Cardiac septum (tissue), 1 donor: Measurements from ENCODE around the gene LMX1A. TPM values are rescaled to one million over a fixed set of nuclear protein-coding genes. Genes with fewer than 3 reads are reported as not detected.

ENCODE experiments used
- DNase-seq: peaks from one replicate; pipeline ENCODE4 v3.0.0-alpha.2; 2020; ENCODE audit warnings: low spot score
- intact Hi-C: fragments of 100-400 bp; cut with DNase I; formaldehyde crosslinking; loops from one replicate; pipeline ENCODE4 v1.14.0; 2022
- total RNA-seq: library from RNA; stranded (reverse); fragmentation: NEBNext Ultra II Directional; extraction: Animal tissue kit (Norgen Biotek cat#: 25700); gene quantifications from one replicate; pipeline ENCODE4 v1.2.1, GENCODE V29; 2021
- donor health status: DM: no; HTN: no; CAD: no.

Gene LMX1A
- total RNA-seq, 1 donor from 2014 or later, result 0.22 TPM

GRCh38 chr1:165287781-165288180 is 68.7 kb downstream of the LMX1A start:
- DNase-seq, result no peak
- intact Hi-C loops, result no loop called here

- intact Hi-C loops, result no loop called here
- no peak for DNase-seq
These were observed 69.2 kb downstream of the LMX1A start for GRCh38 chr1:165287329-165287728.

GRCh38 chr1:165284454-165284853 is 72.1 kb downstream of the LMX1A start:
- intact Hi-C loops, result no loop called here
- DNase-seq, result no peak

GRCh38 chr1:165281207-165281901 is 75.2 kb downstream of the LMX1A start:
- intact Hi-C loops, result no loop called here
- DNase-seq, result no peak

DNA sequence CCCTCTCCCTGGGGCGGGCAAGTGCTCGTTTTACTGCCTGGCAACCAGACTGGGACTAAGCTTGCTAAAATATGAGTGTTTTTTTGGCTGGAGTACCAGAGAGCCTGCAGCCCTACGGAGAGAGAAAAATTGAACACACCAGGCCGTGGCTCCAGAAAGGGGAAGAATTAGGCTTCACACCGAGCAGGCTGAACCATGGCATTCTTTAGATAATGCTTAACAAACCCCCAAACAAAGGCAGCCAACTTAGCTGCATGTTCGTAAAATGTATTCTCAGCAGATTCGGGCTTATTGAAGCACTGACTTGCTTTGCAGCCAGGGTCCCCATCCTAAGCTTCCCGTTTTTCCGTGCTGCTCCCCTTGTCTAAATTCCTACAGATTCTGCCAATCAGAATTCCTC is 76.6 kb downstream of the LMX1A start:
- intact Hi-C loops, result no loop called here

DNA sequence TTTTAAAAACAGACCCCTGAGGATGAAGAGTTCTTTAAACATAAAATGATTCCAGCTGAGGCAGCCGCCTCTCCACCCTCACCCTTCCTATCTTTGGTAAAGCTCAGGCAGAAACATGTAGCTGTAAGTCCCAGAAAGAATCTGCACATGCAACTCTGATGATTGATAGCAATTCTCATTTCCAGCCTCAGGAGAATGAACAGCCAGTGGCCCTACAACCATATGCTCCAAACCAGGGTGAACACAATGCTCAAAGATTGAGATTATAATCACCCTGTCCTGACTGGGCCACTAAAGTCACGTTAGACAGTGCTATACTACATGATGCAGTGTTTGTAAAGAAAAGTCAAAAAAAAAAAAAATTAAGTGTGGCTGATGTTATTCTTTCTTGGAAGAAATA is 80.2 kb downstream of the LMX1A start:
- no peak for DNase-seq
- intact Hi-C loops, result no loop called here

More for the DNA sequence above, 76.6 kb downstream of the LMX1A start:
- no peak for DNase-seq

DNA sequence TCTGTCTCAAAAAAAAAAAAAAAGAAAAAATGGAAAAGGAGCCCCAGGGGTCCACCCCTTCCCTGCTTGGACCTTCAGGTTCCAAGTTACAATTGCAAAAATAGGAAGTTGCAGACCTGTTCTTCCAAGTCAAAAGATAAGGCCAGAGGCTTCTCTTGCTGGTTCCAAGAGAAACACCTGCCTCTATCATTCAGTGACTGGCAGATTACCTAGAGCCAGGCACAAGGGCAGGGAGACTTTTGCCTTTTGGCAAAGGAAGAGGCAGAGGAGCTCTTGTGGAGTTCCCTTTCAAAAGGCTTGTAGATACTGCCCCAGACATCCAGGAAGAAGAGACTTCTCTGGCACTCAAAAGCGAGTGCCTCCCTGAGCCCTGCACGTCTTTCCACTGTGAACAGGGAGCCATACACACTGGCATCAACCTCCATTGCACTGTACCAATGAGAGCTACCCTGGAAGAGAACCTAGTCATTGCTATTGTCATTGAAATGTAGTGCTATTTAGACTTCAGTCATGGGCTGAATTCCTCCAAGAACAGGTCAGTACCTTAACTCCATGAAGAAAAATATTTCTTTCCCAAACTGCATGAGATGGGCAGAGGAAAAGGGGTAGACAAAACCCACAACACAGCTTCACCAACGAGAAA is 91.2 kb downstream of the LMX1A start:
- no peak for DNase-seq
- intact Hi-C loops, result no loop called here

GRCh38 chr1:165259706-165260428 is 96.6 kb downstream of the LMX1A start:
- intact Hi-C loops, result no loop called here
- no peak for DNase-seq

- intact Hi-C loops, result no loop called here
- no peak for DNase-seq
These were observed 97.3 kb downstream of the LMX1A start for GRCh38 chr1:165259236-165259635.

DNA sequence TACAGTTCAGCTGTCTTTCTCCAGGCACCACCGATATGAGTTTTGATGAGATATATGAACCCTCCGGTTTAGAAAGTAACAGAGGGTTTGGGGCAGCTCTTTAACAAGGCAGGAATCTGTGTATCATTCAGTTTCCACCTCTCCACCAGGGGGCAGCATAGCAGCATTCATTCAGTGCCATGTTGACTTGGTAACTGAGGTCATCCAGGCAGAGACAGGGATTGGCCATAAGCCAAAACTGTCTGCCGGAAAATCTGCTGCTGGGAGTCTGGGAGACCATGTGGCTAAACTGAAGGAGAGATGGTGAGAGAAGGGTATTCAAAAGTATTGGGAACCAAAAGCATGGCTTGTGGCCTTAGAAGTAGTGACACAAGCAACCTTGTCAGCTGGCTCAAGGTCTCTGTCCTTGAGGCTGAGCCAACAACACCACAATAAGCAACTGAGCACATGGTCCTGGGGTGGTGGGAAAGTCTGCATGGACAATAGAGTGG is 98.5 kb downstream of the LMX1A start:
- DNase-seq, result no peak
- intact Hi-C loops, result no loop called here

DNA sequence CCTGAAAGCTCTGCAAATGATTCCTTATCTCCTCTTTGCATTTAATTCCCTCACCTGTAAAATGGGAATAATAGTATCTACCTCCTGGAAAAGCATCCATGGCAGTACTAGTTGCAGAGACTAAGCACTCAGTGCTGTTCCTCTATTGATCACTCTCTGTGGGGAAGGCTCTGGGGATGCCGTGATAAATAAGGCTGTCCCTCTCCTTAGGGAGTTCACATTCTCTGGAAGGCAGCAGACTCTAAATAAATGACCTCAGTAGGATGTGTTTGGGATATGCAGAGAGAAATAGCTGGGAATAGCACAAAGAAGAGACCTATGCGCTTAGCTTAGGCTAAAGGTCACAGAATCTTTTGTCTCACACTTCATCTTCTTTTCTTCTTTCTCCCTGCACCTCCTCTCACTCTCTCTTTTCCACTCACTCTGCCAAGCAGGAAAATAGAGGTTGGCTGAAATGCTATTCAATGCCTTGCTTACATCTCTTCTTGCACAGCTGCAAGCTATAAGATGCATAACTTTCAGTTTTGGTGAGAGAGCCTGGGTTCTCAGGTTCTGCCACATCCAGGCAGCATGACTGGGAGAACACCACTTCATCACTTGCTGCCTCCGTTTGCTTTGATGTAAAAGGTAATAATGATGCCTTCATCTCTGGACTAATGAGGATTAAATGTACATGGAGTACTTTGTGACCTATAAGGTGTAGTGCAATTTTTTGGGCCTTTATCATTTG is 101.5 kb downstream of the LMX1A start:
- intact Hi-C loops, result no loop called here

DNA sequence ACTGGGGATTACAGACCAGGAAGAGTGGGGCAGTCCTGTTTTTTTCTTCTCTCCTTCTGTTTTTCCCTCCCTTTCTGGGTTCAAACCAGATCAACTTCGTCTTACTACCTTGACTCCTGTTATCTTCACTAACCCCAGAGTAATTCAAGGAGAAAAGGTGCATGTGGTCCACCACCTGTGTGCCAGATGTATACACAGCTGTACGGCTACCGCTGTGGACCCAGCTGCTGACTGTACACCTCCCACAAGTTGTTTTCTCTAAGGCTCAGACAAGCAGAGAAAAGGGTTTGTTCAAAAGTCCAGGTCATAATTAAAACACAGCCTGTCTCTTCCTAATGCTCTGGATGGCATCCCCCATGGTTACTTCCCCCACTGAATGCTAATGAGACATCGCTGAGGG is 102.1 kb downstream of the LMX1A start:
- DNase-seq, result no peak
- intact Hi-C loops, result no loop called here

More for the DNA sequence above, 101.5 kb downstream of the LMX1A start:
- no peak for DNase-seq

DNA sequence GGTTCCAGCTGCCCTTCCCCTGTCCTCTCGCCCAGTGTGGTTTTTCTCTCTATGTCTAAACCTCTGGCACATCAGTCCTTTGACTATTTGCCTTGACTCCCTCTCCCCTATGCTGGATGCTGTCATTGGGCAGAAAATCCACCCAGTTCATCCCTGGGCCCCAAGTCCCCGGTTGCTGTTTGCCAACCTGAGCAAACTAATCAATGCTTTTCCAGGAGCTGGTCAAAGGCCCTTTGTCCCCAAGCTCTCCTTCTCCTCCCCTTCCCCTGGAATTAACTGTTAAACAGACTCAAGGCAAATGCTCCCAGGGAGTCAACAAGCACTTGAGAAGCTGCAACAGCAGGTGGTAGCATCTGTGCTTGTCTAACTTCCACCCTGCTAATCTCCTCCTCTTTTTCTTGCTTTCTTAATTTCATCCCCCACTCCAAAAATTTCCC is 102.7 kb downstream of the LMX1A start:
- no peak for DNase-seq
- intact Hi-C loops, result no loop called here

GRCh38 chr1:165248969-165249571 is 107.4 kb downstream of the LMX1A start:
- DNase-seq, result no peak
- intact Hi-C loops, result no loop called here

- intact Hi-C loops, result no loop called here
- no peak for DNase-seq
These were observed 114.6 kb downstream of the LMX1A start for GRCh38 chr1:165241952-165242351.

GRCh38 chr1:165241321-165241720 is 115.2 kb downstream of the LMX1A start:
- no peak for DNase-seq
- intact Hi-C loops, result no loop called here

- no peak for DNase-seq
These were observed 116.0 kb downstream of the LMX1A start for GRCh38 chr1:165240492-165240891.

GRCh38 chr1:165239873-165240272 is 116.6 kb downstream of the LMX1A start:
- no peak for DNase-seq

More at GRCh38 chr1:165240492-165240891, 116.0 kb downstream of the LMX1A start:
- intact Hi-C loops, result no loop called here

DNA sequence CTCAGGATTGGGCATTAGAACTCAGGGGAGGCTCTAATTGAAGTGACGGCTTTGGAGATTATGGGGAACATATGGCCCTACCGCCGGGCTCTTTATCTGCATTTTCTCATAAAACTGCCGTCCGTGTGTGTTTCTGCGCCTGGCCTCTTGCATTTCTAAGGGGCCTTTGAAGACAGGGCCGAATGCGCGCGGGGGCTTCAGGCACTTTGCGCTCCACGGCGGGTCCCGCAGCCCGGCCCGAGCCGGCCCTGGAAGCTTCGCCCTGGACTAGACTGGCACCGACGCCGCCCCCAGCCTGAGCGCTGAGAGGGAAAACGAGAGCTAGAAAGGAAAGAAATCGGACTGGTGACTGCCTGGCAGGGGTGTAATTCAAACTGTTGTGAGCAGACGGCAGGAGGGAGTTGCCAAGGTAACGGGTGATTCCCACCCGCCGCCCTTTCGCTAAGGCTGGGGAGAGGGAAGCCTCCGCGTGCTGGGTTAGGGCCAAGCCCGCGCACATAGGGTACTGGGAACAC is 120.7 kb downstream of the LMX1A start:
- DNase-seq, result no peak
- intact Hi-C loops, result no loop called here

More at GRCh38 chr1:165239873-165240272, 116.6 kb downstream of the LMX1A start:
- intact Hi-C loops, result no loop called here
